Hepatocyte (in vitro differentiated cells): Measurements from ENCODE around the gene MINDY2.
"Not testable (repeated sequence)": the region's sequence is repeated elsewhere in the genome, so short reads cannot be mapped to it uniquely, and the experiment has no call there.

Source experiments
- EZH2 ChIP-seq: fragments of 200-600 bp; sonication (generic); IDR thresholded peaks from 2 replicates; pipeline ENCODE4 v1.6.1; 2016; ENCODE audit warnings: antibody characterized with exemption, mild to moderate bottlenecking, borderline replicate concordance
- EZH2phosphoT487 ChIP-seq: fragments of 200-600 bp; sonication (generic); IDR thresholded peaks from one replicate; pipeline ENCODE4 v1.6.1; 2018; ENCODE audit warnings: antibody characterized with exemption, mild to moderate bottlenecking, low read depth, moderate library complexity; ENCODE audit not compliant: unreplicated experiment, severe bottlenecking
- TF ChIP-seq, protein P1 (sequence below): fragments of 200-600 bp; sonication (generic); IDR thresholded peaks from 2 replicates; pipeline ENCODE4 v1.5.1; 2016; ENCODE audit warnings: antibody characterized with exemption, mild to moderate bottlenecking; ENCODE audit not compliant: poor library complexity

DNA sequence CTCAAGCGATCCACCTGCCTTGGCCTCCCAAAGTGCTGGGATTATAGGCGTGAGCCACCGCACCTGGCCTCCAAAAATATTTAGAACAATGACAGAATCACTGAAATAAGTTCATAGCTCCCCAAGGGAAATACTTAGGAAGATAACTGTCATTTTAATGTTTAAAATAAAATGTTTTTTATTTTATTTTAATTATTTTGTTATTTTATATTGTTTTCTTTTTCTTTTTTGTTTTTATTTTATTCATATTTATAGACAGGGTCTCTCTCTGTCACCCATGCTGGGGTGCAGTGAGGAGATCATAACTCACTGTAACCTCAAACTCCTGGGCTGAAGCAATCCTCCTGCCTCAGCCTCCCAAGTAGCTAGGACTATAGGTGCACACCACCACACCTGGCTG is 80.1 kb downstream of the MINDY2 start:
- TF ChIP-seq EZH2, EZH2phosphoT487: not testable (repeated sequence)
- TF ChIP-seq, protein P1, sequence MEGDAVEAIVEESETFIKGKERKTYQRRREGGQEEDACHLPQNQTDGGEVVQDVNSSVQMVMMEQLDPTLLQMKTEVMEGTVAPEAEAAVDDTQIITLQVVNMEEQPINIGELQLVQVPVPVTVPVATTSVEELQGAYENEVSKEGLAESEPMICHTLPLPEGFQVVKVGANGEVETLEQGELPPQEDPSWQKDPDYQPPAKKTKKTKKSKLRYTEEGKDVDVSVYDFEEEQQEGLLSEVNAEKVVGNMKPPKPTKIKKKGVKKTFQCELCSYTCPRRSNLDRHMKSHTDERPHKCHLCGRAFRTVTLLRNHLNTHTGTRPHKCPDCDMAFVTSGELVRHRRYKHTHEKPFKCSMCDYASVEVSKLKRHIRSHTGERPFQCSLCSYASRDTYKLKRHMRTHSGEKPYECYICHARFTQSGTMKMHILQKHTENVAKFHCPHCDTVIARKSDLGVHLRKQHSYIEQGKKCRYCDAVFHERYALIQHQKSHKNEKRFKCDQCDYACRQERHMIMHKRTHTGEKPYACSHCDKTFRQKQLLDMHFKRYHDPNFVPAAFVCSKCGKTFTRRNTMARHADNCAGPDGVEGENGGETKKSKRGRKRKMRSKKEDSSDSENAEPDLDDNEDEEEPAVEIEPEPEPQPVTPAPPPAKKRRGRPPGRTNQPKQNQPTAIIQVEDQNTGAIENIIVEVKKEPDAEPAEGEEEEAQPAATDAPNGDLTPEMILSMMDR: not testable (repeated sequence)
